Prostate gland (tissue), 2 donors: Measurements from ENCODE around the gene RMND5A. TPM values are rescaled to one million over a fixed set of nuclear protein-coding genes. Genes with fewer than 3 reads are reported as not detected.
"Not testable (repeated sequence)": the region's sequence is repeated elsewhere in the genome, so short reads cannot be mapped to it uniquely, and the experiment has no call there.

Experiments
- DNase-seq: peaks from one replicate; pipeline ENCODE4 v3.0.0-alpha.2; 2019; ENCODE audit warnings: low spot score
- H3K27ac ChIP-seq, 2 donors: fragments of 200-600 bp; sonication (generic); 2 replicates each; pipeline ENCODE4 v1.5.1; 2017 to 2019
- H3K27me3 ChIP-seq: fragments of 200-600 bp; sonication (generic); replicated peaks from 2 replicates; pipeline ENCODE4 v1.5.1; 2019; ENCODE audit not compliant: insufficient read depth
- H3K36me3 ChIP-seq, 2 donors: fragments of 200-600 bp; sonication (generic); 1 replicate in 1 of 2; 2 replicates in 1 of 2; pipeline versions ENCODE4 v1.5.1 to v1.8.1; 2017 to 2019
- H3K4me1 ChIP-seq: fragments of 200-600 bp; sonication (generic); replicated peaks from 2 replicates; pipeline ENCODE4 v1.5.1; 2019
- H3K4me3 ChIP-seq, 2 donors: fragments of 200-600 bp; sonication (generic); 2 replicates each; pipeline ENCODE4 v1.5.1; 2017 to 2019
- H3K9me3 ChIP-seq: fragments of 200-600 bp; sonication (generic); 2 replicates; pipeline ENCODE4 v1.5.1; 2017
- POLR2A ChIP-seq: fragments of 450-650 bp; IDR thresholded peaks from one replicate; pipeline ENCODE4 v1.6.1; 2016; ENCODE audit warnings: antibody characterized with exemption, mild to moderate bottlenecking
- POLR2AphosphoS5 ChIP-seq: sonication (generic); formaldehyde crosslinking; IDR thresholded peaks from one replicate; pipeline ENCODE4 v1.6.1; 2017; ENCODE audit warnings: antibody characterized with exemption
- WGBS: methylation state at CpG from one replicate; pipeline ENCODE4 v1.1.5; 2018; 5-methylcytosine and 5-hydroxymethylcytosine counted together
- intact Hi-C: fragments of 100-400 bp; cut with DNase I; formaldehyde crosslinking; loops from one replicate; pipeline ENCODE4 v1.14.2; 2022
- total RNA-seq, 2 donors: library from RNA; depleted of rRNA; stranded (reverse); fragments of >200 nt; gene quantifications; one replicate each; pipeline ENCODE4 v1.1.0, GENCODE V29; 2016
- TF ChIP-seq, protein P1 (sequence below), 4 experiments: fragments of 200-600 bp in 2 of 4; fragments of 450-650 bp in 2 of 4; sonication (generic) in 2 of 4; IDR thresholded peaks; 1 replicate in 3 of 4; 2 replicates in 1 of 4; pipeline ENCODE4 v1.5.1; 2016 to 2019; ENCODE audit warnings: antibody characterized with exemption in 4 of 4, mild to moderate bottlenecking in 2 of 4, moderate library complexity in 2 of 4

Gene RMND5A, protein sequence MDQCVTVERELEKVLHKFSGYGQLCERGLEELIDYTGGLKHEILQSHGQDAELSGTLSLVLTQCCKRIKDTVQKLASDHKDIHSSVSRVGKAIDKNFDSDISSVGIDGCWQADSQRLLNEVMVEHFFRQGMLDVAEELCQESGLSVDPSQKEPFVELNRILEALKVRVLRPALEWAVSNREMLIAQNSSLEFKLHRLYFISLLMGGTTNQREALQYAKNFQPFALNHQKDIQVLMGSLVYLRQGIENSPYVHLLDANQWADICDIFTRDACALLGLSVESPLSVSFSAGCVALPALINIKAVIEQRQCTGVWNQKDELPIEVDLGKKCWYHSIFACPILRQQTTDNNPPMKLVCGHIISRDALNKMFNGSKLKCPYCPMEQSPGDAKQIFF
- total RNA-seq, result 10 to 100 TPM; 37.1 to 42.9 TPM

DNA sequence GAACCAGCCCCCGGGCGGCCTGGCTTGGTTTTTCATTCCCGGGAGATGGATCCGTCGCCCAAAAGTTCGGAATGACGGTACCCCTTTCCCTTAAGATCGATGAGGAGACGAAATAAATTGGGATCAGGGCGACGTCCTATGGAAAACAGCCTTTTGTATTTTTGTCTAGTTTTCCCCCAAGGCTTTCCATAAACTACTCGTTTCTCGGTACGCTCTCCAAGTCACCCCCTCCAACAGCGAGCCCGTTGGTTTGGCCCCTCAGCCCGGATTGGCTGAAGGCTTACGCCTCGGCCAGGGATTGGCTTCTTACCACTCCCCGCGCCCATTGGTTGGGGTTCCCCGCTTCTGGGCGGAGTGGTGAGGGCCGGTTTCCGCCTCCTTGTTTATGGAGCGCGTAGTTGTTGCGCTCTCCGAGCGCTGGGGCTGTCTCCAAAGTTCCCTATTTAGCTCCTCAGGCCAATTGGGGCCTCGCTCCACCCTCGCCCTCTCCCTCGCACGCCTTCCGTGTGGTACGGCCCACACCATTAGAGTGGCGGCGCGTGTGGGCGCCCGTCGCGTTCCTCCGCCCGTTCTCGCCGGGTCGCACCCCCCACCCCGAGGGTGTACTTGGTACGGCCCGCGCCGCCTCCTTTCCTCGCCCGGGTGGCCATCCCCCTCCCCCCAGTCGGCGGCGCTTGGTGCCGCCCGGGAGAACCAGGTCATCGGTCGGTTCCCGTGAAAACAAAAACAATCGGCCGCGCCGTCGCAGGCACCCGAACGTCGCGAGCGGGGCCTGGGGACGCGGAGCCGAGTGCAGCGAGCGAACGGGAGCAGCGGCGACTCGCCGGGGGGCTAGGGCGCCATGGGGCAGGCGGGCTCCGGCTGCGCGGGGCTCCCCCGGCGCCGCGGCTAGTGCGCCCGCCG is at the start of gene RMND5A:
TSS of gene RMND5A (plus strand) at position 655 of the 903 bp plus-strand sequence. CDS start 377 bp downstream, outside the sequence.
- TF ChIP-seq POLR2A, result peak; percentile 86
- TF ChIP-seq POLR2AphosphoS5, result peak; percentile 51
- TF ChIP-seq, protein P1, sequence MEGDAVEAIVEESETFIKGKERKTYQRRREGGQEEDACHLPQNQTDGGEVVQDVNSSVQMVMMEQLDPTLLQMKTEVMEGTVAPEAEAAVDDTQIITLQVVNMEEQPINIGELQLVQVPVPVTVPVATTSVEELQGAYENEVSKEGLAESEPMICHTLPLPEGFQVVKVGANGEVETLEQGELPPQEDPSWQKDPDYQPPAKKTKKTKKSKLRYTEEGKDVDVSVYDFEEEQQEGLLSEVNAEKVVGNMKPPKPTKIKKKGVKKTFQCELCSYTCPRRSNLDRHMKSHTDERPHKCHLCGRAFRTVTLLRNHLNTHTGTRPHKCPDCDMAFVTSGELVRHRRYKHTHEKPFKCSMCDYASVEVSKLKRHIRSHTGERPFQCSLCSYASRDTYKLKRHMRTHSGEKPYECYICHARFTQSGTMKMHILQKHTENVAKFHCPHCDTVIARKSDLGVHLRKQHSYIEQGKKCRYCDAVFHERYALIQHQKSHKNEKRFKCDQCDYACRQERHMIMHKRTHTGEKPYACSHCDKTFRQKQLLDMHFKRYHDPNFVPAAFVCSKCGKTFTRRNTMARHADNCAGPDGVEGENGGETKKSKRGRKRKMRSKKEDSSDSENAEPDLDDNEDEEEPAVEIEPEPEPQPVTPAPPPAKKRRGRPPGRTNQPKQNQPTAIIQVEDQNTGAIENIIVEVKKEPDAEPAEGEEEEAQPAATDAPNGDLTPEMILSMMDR (IDR thresholded peaks at IDR 0.05), result peak in 1 of 4 experiments; percentile 19
- WGBS, result 0% methylated on average over 10 of the region's 95 CpGs
- peak within 1 kb of the TSS; percentile 88 to 91 for H3K27ac ChIP-seq
- H3K27me3 ChIP-seq, H3K9me3 ChIP-seq, H3K36me3 ChIP-seq, intact Hi-C loops, H3K4me1 ChIP-seq: not testable (repeated sequence)
- peak within 1 kb of the TSS; percentile 58 to 64 for H3K4me3 ChIP-seq
- peak; percentile 89 for DNase-seq

DNA sequence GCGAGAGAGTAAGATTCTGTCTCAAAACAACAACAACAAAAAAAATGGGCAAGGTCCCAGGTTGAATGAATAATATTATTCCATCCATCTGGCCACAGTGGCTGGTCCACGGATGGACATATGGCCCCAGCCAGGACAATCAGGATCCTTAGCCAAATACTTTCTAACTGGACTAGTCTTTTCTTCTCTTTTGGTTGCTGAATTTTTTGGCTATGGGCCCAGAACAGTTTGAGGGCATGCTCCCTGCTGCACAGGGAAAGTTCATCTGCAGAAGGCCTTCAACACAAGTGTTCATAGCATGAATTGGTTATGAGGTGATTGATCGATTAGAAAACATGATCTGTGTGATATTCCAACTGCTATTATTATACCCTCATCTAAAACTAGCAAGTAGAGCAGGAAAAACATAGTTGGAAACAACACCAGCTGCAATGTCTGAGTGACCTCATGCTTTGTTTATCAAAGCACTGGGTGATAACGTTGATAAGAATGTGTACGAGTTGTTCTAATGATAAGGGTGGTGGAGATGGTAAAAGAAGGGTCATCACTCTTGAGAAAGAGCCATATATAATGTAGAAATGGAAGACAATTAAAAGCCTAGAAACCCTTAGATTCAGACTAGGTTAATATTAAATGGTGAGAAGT is 48.6 kb upstream of the RMND5A start:
- H3K27me3 ChIP-seq, result no peaks in the 10 kb centered on the region
- DNase-seq, result no peak
- peaks cover 5% of the 10 kb centered on the region for H3K4me1 ChIP-seq
- H3K9me3 ChIP-seq, result no peaks in the 10 kb centered on the region
- intact Hi-C loops, result no loop called here
- no peak overlapping the region for H3K27ac ChIP-seq
- no peaks in the 10 kb centered on the region for H3K36me3 ChIP-seq
- WGBS, result 54% methylated on average over 5 of the region's 5 CpGs
- H3K4me3 ChIP-seq, result no peak overlapping the region
- TF ChIP-seq POLR2A (no peak), POLR2AphosphoS5 (no peak)
- TF ChIP-seq, protein P1 (IDR thresholded peaks at IDR 0.05), result no peak

DNA sequence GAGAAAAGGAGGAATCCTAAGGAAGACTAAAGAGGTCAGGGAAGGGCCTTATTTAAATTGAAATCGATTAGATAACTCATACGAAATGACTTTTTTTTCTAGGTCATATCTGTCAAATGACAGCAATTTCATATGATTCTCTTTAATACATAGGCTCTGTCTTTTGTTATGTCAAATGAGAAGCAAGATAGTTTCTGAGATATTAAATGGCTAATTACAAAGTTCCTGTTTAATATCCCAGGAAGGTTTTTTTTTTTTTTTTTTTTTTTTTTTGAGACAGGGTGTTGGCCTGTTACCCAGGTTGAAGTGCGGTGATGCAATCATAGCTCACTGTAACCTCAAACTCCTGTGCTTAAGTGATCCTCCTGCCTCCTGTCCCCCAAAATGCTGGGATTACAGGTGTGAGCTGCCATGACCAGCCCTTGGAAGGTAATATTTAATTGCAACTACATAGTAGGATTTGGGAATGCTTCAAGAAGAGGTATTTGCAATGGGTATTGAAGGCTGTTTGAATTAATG is 48.0 kb upstream of the RMND5A start:
- H3K4me1 ChIP-seq, result peaks cover 5% of the 10 kb centered on the region
- intact Hi-C loops, result no loop called here
- H3K27ac ChIP-seq, result no peak overlapping the region
- WGBS, result 94% methylated on average over 3 of the region's 3 CpGs
- H3K27me3 ChIP-seq, result no peaks in the 10 kb centered on the region
- H3K9me3 ChIP-seq, result no peaks in the 10 kb centered on the region
- H3K4me3 ChIP-seq, result no peak overlapping the region
- no peak for DNase-seq
- no peak for TF ChIP-seq POLR2AphosphoS5
- no peak for TF ChIP-seq POLR2A
- TF ChIP-seq, protein P1 (IDR thresholded peaks at IDR 0.05), result no peak
- H3K36me3 ChIP-seq, result no peaks in the 10 kb centered on the region

DNA sequence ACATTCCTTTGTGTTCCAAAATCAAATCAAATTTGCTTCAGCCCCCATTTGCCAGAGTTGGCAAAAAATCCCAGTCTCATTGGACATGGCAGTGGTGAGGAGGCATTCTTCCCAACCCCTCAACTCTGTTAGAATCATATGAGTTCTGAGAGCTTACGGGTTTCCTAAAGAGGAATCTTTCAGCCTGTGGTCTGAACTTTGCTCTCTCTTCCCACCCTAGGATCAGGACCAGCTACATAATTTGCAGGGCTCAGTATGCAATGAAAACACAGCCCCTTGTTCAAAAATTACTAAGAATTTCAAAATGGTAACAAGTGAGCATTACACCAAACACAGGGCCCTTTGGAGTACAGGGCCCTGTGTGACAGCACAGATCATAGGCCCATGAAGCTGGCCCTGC is 47.1 kb upstream of the RMND5A start:
- Histone ChIP-seq H3K9me3 (no peaks in the 10 kb centered on the region), H3K36me3 (no peaks in the 10 kb centered on the region), H3K4me1 (peaks cover 5% of the 10 kb centered on the region), H3K27ac (peak overlapping the region in 1 of 2 donors; percentile 72), H3K4me3 (no peak overlapping the region), H3K27me3 (no peaks in the 10 kb centered on the region)
- WGBS, result 100% methylated on average over 1 of the region's 1 CpG
- TF ChIP-seq, protein P1 (IDR thresholded peaks at IDR 0.05), result no peak
- no peak for TF ChIP-seq POLR2A
- TF ChIP-seq POLR2AphosphoS5, result no peak
- no peak for DNase-seq
- intact Hi-C loops, result no loop called here
